Transverse colon (tissue), 4 donors: ENCODE results near the gene CLP1. TPM values are rescaled to one million over a fixed set of nuclear protein-coding genes. Genes with fewer than 3 reads are reported as not detected.

Experiments used
- DNase-seq: peaks from one replicate; pipeline ENCODE4 v3.0.0-alpha.2; 2019
- H3K27ac ChIP-seq, 4 donors: fragments of 200-600 bp; sonication (generic); 2 replicates each; pipeline ENCODE4 v1.5.1; 2016 to 2018; ENCODE audit warnings: inconsistent platforms in 4 of 4
- H3K27me3 ChIP-seq: fragments of 200-600 bp; sonication (generic); 2 replicates; pipeline ENCODE4 v1.5.1; 2017; ENCODE audit warnings: inconsistent platforms
- H3K36me3 ChIP-seq, 4 donors: fragments of 200-600 bp; sonication (generic); 2 replicates each; pipeline ENCODE4 v1.5.1; 2017 to 2019; ENCODE audit warnings: inconsistent platforms in 4 of 4
- H3K4me1 ChIP-seq, 4 donors: fragments of 200-600 bp; sonication (generic); 2 replicates each; pipeline ENCODE4 v1.5.1; 2017 to 2020; ENCODE audit warnings: inconsistent platforms in 4 of 4
- H3K4me3 ChIP-seq, 4 donors: fragments of 200-600 bp; sonication (generic); 1 replicate in 1 of 4; 2 replicates in 3 of 4; pipeline versions ENCODE4 v1.5.1 to v1.6.1; 2017 to 2019; ENCODE audit warnings: inconsistent platforms in 4 of 4
- H3K9me3 ChIP-seq, 2 donors: fragments of 200-600 bp; sonication (generic); 2 replicates each; pipeline ENCODE4 v1.5.1; 2017 to 2019; ENCODE audit warnings: inconsistent platforms in 2 of 2
- CTCF ChIP-seq, 5 experiments: fragments of 200-600 bp in 3 of 5; fragments of 450-650 bp in 2 of 5; sonication (generic) in 3 of 5; IDR thresholded peaks; 1 replicate in 2 of 5; 2 replicates in 3 of 5; pipeline ENCODE4 v1.5.1; 2016 to 2017; ENCODE audit warnings: antibody characterized with exemption in 5 of 5, inconsistent platforms in 3 of 5, mild to moderate bottlenecking in 2 of 5, moderate library complexity in 1 of 5
- EP300 ChIP-seq: sonication (generic); formaldehyde crosslinking; IDR thresholded peaks from one replicate; pipeline ENCODE4 v1.6.1; 2017; ENCODE audit warnings: antibody characterized with exemption, low read depth
- POLR2A ChIP-seq: fragments of 450-650 bp; IDR thresholded peaks from one replicate; pipeline ENCODE4 v1.6.1; 2016; ENCODE audit warnings: antibody characterized with exemption, mild to moderate bottlenecking, moderate library complexity
- POLR2AphosphoS5 ChIP-seq, 3 donors: sonication (generic); formaldehyde crosslinking; IDR thresholded peaks; one replicate each; pipeline ENCODE4 v1.6.1; 2016; ENCODE audit warnings: antibody characterized with exemption in 3 of 3
- WGBS, 2 donors: methylation state at CpG; one replicate each; pipeline ENCODE4 v1.1.5; 2018; ENCODE audit warnings: low coverage in 1 of 2; 5-methylcytosine and 5-hydroxymethylcytosine counted together
- in situ Hi-C, 4 donors: fragments of 200-750 bp; cut with MboI; loops; one replicate each; pipeline versions ENCODE4 v1.15.0 to v1.15.1; 2017; ENCODE audit warnings: low sequenced_read_pairs in 3 of 4, low pct_ligation_motif_present in 1 of 4, low pct_unique_long_range_greater_than_20kb in 1 of 4
- intact Hi-C: fragments of 100-400 bp; cut with DNase I; formaldehyde crosslinking; loops from one replicate; pipeline ENCODE4 v1.15.1; 2023; ENCODE audit warnings: low total_unique reads
- total RNA-seq, 4 donors: library from RNA; depleted of rRNA; stranded (reverse); fragments of >200 nt; gene quantifications; one replicate each; pipeline ENCODE4 v1.1.0, GENCODE V29; 2016

CLP1 gene
- total RNA-seq, 4 donors from 2014 or later: 10.0 to 24.7 (median 11.6) TPM; not detected in 1

- peaks cover 6 to 9% of the 10 kb centered on the region in 2 donors for H3K9me3 ChIP-seq
- intact Hi-C loops: no loop called here
- H3K36me3 ChIP-seq: peaks cover 0 to 5% (median 0%) of the 10 kb centered on the region in 4 donors
- in situ Hi-C loops: no loop called here
- WGBS, 2 donors: 72% methylated on average over 3 of the region's 3 CpGs; no CpG with 5 or more reads in 1 of the 2 donors
- DNase-seq: no peak
- H3K4me3 ChIP-seq: no peak overlapping the region
- H3K4me1 ChIP-seq: no peaks in the 10 kb centered on the region
- TF ChIP-seq EP300 (no peak), POLR2AphosphoS5 (IDR thresholded peaks at IDR 0.05) (no peak), CTCF (IDR thresholded peaks at IDR 0.05) (no peak), POLR2A (no peak)
- no peak overlapping the region for H3K27ac ChIP-seq
- H3K27me3 ChIP-seq: no peaks in the 10 kb centered on the region
These were observed 41.0 kb upstream of the CLP1 start for GRCh38 chr11:57616595-57616994.

- Histone ChIP-seq H3K4me1 (no peaks in the 10 kb centered on the region), H3K27me3 (no peaks in the 10 kb centered on the region), H3K27ac (no peak overlapping the region), H3K36me3 (peaks cover 0 to 5% (median 0%) of the 10 kb centered on the region in 4 donors), H3K4me3 (no peak overlapping the region), H3K9me3 (peaks cover 6 to 9% of the 10 kb centered on the region in 2 donors)
- intact Hi-C loops: no loop called here
- no peak for DNase-seq
- in situ Hi-C loops: no loop called here
- 73 to 79% methylated on average over 2 of the region's 2 CpGs for WGBS, 2 donors
- no peak for TF ChIP-seq POLR2AphosphoS5 (IDR thresholded peaks at IDR 0.05)
- no peak for TF ChIP-seq POLR2A
- no peak for TF ChIP-seq CTCF (IDR thresholded peaks at IDR 0.05)
- TF ChIP-seq EP300: no peak
These were observed 39.1 kb upstream of the CLP1 start for GRCh38 chr11:57618438-57618837.

DNA sequence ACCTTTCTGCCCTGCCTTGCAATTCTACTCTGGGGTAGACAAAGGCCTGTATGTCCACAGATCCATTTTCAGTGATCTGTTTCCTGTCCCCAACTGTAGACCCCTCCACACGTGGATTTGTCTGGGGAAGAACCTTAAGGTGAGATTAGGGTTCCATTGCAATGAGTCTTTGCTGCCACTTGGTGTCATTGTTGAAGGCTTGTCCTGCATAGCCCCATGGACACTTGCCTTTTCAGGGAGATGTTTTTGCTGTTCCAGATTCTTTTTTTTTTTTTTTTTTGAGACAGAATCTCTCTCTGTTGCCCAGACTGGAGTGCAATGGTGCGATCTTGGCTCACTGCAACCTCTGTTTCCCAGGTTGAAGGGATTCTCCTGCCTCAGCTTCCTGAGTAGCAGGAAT, 38.2 kb upstream of the CLP1 start:
- Histone ChIP-seq H3K27ac (no peak overlapping the region), H3K4me1 (no peaks in the 10 kb centered on the region), H3K36me3 (peaks cover 0 to 3% (median 0%) of the 10 kb centered on the region in 4 donors), H3K9me3 (peaks cover 6 to 9% of the 10 kb centered on the region in 2 donors), H3K4me3 (no peak overlapping the region), H3K27me3 (no peaks in the 10 kb centered on the region)
- TF ChIP-seq CTCF (IDR thresholded peaks at IDR 0.05) (no peak), POLR2AphosphoS5 (IDR thresholded peaks at IDR 0.05) (no peak), EP300 (no peak), POLR2A (no peak)
- DNase-seq: no peak
- 86% methylated on average over 2 of the region's 2 CpGs; no CpG with 5 or more reads in 1 of the 2 donors for WGBS, 2 donors
- intact Hi-C loops (no loop called here), in situ Hi-C loops (no loop called here)

- intact Hi-C loops (no loop called here), in situ Hi-C loops (no loop called here)
- Histone ChIP-seq H3K4me1 (no peaks in the 10 kb centered on the region), H3K4me3 (no peak overlapping the region), H3K9me3 (peaks cover 6 to 9% of the 10 kb centered on the region in 2 donors), H3K36me3 (no peaks in the 10 kb centered on the region), H3K27ac (no peak overlapping the region), H3K27me3 (no peaks in the 10 kb centered on the region)
- no peak for TF ChIP-seq POLR2A
- TF ChIP-seq EP300: no peak
- TF ChIP-seq CTCF (IDR thresholded peaks at IDR 0.05): no peak
- no peak for TF ChIP-seq POLR2AphosphoS5 (IDR thresholded peaks at IDR 0.05)
- DNase-seq: no peak
These were observed 37.1 kb upstream of the CLP1 start for GRCh38 chr11:57620467-57620866.
